Hindlimb muscle (tissue), 1 donor: ENCODE measurements around the gene TRIM46. TPM values are rescaled to one million over a fixed set of nuclear protein-coding genes. Genes with fewer than 3 reads are reported as not detected.
"Not testable (repeated sequence)": the region's sequence is repeated elsewhere in the genome, so short reads cannot be mapped to it uniquely, and the experiment has no call there.

ENCODE experiments used
- DNase-seq: peaks from one replicate; pipeline ENCODE4 v3.0.0-alpha.2; 2013
- polyA plus RNA-seq: library from polyadenylated mRNA; unstranded; fragments of 120-200 nt; gene quantifications from one replicate; pipeline ENCODE4 v1.2.1, GENCODE V29; 2013; ENCODE audit not compliant: insufficient read length

TRIM46 gene
- polyA plus RNA-seq, 1 donor: 0.40 TPM

- no peak for DNase-seq
Observed at GRCh38 chr1:155205969-155206593, 32.4 kb downstream of the TRIM46 start.

- DNase-seq: peak; percentile 84
Observed at GRCh38 chr1:155206891-155207805, 33.5 kb downstream of the TRIM46 start.

GRCh38 chr1:155207806-155208540 lies 34.3 kb downstream of the TRIM46 start, which contains the start of gene THBS3:
THBS3 (minus strand) TSS chr1:155207897; CDS start chr1:155207876, 21 bp downstream.
- DNase-seq: peak; percentile 75

GRCh38 chr1:155208541-155209311 lies 35.1 kb downstream of the TRIM46 start, which contains the start of gene MTX1:
MTX1 (plus strand) TSS chr1:155208695; CDS start chr1:155208805, 110 bp downstream.
- DNase-seq: peak; percentile 95

GRCh38 chr1:155209312-155209721 lies 35.7 kb downstream of the TRIM46 start:
- no peak for DNase-seq

- DNase-seq: no peak
Observed at GRCh38 chr1:155210314-155211104, 36.9 kb downstream of the TRIM46 start.

- DNase-seq: peak; percentile 83
Observed at GRCh38 chr1:155211381-155212050, 37.9 kb downstream of the TRIM46 start.

- DNase-seq: not testable (repeated sequence)
Observed at GRCh38 chr1:155212051-155212440, 38.4 kb downstream of the TRIM46 start.

GRCh38 chr1:155214702-155215101 lies 41.1 kb downstream of the TRIM46 start:
- not testable (repeated sequence) for DNase-seq

- no peak for DNase-seq
Observed at GRCh38 chr1:155218854-155219591, 45.4 kb downstream of the TRIM46 start.

GRCh38 chr1:155219592-155220031 lies 46.0 kb downstream of the TRIM46 start:
- DNase-seq: no peak

GRCh38 chr1:155220211-155220965 lies 46.7 kb downstream of the TRIM46 start:
- not testable (repeated sequence) for DNase-seq

- DNase-seq: no peak
Observed at GRCh38 chr1:155223047-155223446, 49.4 kb downstream of the TRIM46 start.

- DNase-seq: not testable (repeated sequence)
Observed at GRCh38 chr1:155225404-155225759, 51.7 kb downstream of the TRIM46 start.

- DNase-seq: peak; percentile 77
Observed at GRCh38 chr1:155226188-155226909, 52.7 kb downstream of the TRIM46 start.

- DNase-seq: peak; percentile 41
Observed at GRCh38 chr1:155226910-155227260, 53.2 kb downstream of the TRIM46 start.

GRCh38 chr1:155227261-155228095 lies 53.8 kb downstream of the TRIM46 start:
- peak; percentile 99 for DNase-seq

- DNase-seq: no peak
Observed at GRCh38 chr1:155228096-155228427, 54.4 kb downstream of the TRIM46 start.
